Kidney (tissue), 14 donors: Measurements from ENCODE around the gene CLASP1. TPM values are rescaled to one million over a fixed set of nuclear protein-coding genes. Genes with fewer than 3 reads are reported as not detected.
"Not testable (repeated sequence)": the region's sequence is repeated elsewhere in the genome, so short reads cannot be mapped to it uniquely, and the experiment has no call there.

Source experiments
- DNase-seq, 5 donors: peaks; one replicate each; pipeline ENCODE4 v3.0.0-alpha.2; 2013 to 2020
- FAIRE-seq: peaks from 2 replicates; lab custom pipeline; 2012; peaks lifted over from hg19 to GRCh38; lab: Jason Lieb, UNC
- H3K27ac ChIP-seq, 2 donors: one replicate each; pipeline ENCODE4 v1.7.0; 2013; ENCODE audit warnings: low read depth in 2 of 2, low read length in 2 of 2, inconsistent platforms in 1 of 2
- H3K27me3 ChIP-seq: one replicate; pipeline ENCODE4 v1.7.1; 2013; ENCODE audit warnings: low read length, inconsistent platforms; ENCODE audit not compliant: control insufficient read depth, insufficient read depth
- H3K36me3 ChIP-seq, 3 donors: one replicate each; pipeline versions ENCODE4 v1.7.0 to v1.7.1; 2013; ENCODE audit warnings: low read length in 3 of 3, control low read depth in 1 of 3, inconsistent platforms in 1 of 3; ENCODE audit not compliant: insufficient read depth in 3 of 3, control insufficient read depth in 2 of 3
- H3K4me1 ChIP-seq, 3 donors: one replicate each; pipeline versions ENCODE4 v1.7.0 to v1.7.1; 2013; ENCODE audit warnings: low read length in 3 of 3, inconsistent platforms in 1 of 3, low read depth in 1 of 3; ENCODE audit not compliant: control insufficient read depth in 2 of 3, insufficient read depth in 2 of 3
- H3K4me3 ChIP-seq, 3 donors: one replicate each; pipeline versions ENCODE4 v1.7.0 to v1.8.1; 2013; ENCODE audit warnings: low read length in 3 of 3, control low read depth in 1 of 3, inconsistent platforms in 1 of 3
- H3K9ac ChIP-seq, 3 donors: one replicate each; pipeline versions ENCODE4 v1.7.0 to v1.7.1; 2013; ENCODE audit warnings: low read length in 3 of 3, control low read depth in 1 of 3, inconsistent platforms in 1 of 3
- H3K9me3 ChIP-seq, 3 donors: one replicate each; pipeline versions ENCODE4 v1.7.0 to v1.7.1; 2013; ENCODE audit warnings: low read length in 3 of 3, control low read depth in 1 of 3, inconsistent platforms in 1 of 3; ENCODE audit not compliant: control insufficient read depth in 2 of 3, insufficient read depth in 1 of 3
- intact Hi-C: fragments of 100-400 bp; cut with DNase I; formaldehyde crosslinking; loops from one replicate; pipeline ENCODE4 v1.11.1; 2022
- polyA plus RNA-seq: library from polyadenylated mRNA; stranded (reverse); fragments of 350-450 nt; fragmentation: Illumina TruSeq; extraction: RNeasy Lipid Tissue Mini Kit (QIAGEN cat#74804); gene quantifications from one replicate; pipeline ENCODE4 v1.2.3, GENCODE V29; 2014; ENCODE audit warnings: low read depth, low replicate concordance; ENCODE audit not compliant: insufficient read depth
- total RNA-seq: library from RNA; stranded (reverse); fragmentation: NEBNext Ultra II Directional; extraction: Animal tissue kit (Norgen Biotek cat#: 25700); gene quantifications from one replicate; pipeline ENCODE4 v1.2.1, GENCODE V29; 2021
- TF ChIP-seq, protein P1 (sequence below): IDR thresholded peaks from 3 replicates; pipeline ENCODE4 v1.5.1; 2012; ENCODE audit warnings: mild to moderate bottlenecking, moderate library complexity, borderline replicate concordance; ENCODE audit not compliant: insufficient read depth; ENCODE audit errors: extremely low read depth
- donor health status: control.
- donor health status: control.
- donor health status: control.
- donor health status: control.
- donor health status: control.
- donor health status: DM: yes; HTN: yes; CAD: no.
- donor health status: Normal renal cell carcinoma (clear cell type).

Gene CLASP1
- total and polyA plus RNA-seq, 2 donors from 2014 or later: 6.8 to 71.5 TPM

DNA sequence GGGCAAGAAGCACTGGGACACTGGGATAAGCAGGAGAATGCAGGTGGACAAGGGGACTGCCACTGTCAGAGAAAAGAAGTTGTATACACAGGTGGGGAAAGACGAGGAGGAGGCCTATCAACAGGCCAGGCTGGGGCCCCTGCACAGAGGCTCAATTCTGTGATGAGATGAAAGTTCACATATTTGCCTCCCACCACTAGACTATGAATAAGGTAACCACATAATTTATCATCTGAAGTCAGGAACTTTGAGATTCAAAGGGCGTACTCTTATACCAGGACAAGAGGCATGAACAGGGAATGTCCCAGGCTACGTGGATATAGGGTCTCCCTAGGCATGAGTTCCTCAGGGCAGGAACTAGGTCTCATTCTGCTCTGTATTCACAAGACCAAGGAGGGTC is 84.4 kb downstream of the CLASP1 start:
- Histone ChIP-seq H3K27ac (no peak overlapping the region), H3K9me3 (no peaks in the 10 kb centered on the region), H3K4me3 (no peak overlapping the region), H3K4me1 (peaks cover 4 to 27% (median 13%) of the 10 kb centered on the region in 3 donors), H3K36me3 (no peaks in the 10 kb centered on the region), H3K9ac (no peak overlapping the region), H3K27me3 (no peaks in the 10 kb centered on the region)
- DNase-seq (no peak), FAIRE-seq (no peak)
- intact Hi-C loops: no loop called here
- TF ChIP-seq, protein P1, sequence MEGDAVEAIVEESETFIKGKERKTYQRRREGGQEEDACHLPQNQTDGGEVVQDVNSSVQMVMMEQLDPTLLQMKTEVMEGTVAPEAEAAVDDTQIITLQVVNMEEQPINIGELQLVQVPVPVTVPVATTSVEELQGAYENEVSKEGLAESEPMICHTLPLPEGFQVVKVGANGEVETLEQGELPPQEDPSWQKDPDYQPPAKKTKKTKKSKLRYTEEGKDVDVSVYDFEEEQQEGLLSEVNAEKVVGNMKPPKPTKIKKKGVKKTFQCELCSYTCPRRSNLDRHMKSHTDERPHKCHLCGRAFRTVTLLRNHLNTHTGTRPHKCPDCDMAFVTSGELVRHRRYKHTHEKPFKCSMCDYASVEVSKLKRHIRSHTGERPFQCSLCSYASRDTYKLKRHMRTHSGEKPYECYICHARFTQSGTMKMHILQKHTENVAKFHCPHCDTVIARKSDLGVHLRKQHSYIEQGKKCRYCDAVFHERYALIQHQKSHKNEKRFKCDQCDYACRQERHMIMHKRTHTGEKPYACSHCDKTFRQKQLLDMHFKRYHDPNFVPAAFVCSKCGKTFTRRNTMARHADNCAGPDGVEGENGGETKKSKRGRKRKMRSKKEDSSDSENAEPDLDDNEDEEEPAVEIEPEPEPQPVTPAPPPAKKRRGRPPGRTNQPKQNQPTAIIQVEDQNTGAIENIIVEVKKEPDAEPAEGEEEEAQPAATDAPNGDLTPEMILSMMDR: no peak

DNA sequence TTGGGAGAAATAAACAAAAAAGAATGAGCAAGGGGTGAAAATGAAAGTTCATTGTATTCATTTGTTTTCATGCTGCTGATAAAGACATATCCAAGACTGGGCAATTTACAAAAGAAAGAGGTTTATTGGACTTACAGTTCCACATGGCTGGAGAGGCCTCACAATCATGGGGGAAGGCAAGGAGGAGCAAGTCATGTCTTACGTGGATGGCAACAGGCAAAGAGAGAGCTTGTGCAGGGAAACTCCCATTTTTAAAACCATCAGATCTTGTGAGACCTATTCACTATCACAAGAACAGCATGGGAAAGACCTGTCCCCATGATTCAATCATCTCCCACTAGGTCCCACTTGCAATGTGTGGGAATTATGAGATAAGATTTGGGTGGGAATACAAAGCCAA is 85.5 kb downstream of the CLASP1 start:
- H3K9me3 ChIP-seq, FAIRE-seq, H3K4me3 ChIP-seq, DNase-seq, H3K27ac ChIP-seq, intact Hi-C loops, H3K9ac ChIP-seq, H3K27me3 ChIP-seq, H3K36me3 ChIP-seq: not testable (repeated sequence)
- H3K4me1 ChIP-seq: peaks cover 4 to 27% (median 13%) of the 10 kb centered on the region in 3 donors

DNA sequence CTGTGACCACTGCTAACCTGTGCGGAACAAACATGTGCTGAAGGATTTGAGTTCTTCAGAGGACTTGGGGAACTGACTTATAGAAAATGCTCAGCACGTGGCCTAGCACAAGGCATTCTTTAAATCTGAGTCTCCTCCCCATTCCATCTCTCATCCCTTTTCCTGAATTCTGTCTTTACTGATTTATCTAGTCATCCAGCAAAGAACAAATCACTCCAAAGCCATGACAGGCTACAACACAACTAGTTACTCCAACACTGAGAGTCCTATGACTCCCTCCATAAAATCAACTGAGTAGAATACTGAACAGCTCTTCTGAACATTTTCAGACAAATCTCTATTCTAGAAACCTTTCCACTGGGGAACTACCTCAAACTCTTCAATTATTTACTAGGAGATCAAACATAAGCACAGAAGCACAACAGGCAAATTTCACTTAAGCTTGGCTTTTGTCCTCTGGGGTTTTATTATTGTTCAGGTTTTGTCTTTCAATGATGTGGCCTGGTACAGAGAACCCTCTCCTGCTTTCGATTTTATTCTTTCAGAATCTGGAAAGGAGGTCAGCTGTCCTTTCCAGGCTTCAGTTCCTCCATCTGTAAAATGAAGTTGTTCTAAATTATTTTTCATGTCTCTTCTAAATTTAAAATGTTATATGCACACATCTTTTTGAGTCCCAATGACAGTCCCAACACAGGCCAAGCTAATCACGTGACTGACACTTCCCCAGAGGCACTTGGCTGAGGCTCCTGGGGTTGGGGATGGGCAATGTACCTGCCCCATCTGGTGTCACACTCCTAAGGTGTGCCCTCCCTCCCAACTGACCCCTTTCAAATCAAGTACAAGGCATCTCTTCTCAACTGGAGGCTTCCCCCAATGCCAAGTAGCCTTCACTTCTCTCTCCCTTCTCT is 86.7 kb downstream of the CLASP1 start:
- intact Hi-C loops: no loop called here
- Histone ChIP-seq H3K4me3 (no peak overlapping the region), H3K27me3 (no peaks in the 10 kb centered on the region), H3K27ac (peak overlapping the region in 1 of 2 donors; percentile 12), H3K9ac (peak overlapping the region in 1 of 3 donors; percentile 10), H3K36me3 (no peaks in the 10 kb centered on the region), H3K4me1 (peaks cover 4 to 27% (median 13%) of the 10 kb centered on the region in 3 donors), H3K9me3 (no peaks in the 10 kb centered on the region)
- no peak for DNase-seq
- TF ChIP-seq, protein P1: no peak
- FAIRE-seq: no peak

DNA sequence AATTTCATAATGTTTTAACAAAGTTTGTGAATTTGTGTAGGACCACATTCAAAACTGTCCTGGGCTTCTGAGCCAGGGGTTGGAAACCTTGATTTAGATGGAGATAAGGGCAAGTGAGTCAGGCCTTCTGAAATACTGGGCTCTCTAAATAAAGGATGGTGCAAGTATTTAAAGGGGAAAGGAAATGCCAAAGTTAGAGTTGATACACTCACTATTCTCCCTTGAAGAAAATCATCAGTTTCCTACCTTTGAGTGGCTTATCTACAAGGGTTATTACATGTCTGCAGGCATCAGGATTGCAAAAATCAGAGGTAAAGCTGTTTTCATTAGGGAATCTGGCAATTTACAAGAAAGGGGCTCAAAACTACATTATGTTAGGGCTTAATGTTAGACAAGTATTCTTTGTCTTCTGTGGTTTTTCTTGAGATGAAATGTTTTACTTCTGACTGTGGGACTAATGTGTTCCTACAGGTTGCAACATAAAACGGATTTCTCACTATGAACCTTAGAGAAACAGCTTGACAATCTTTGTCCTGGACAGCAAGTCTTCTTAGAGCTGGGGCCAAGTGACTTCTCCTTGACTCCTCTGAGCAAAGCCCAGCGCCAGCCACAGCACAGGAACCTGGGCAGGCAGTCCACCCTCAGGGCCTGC is 87.5 kb downstream of the CLASP1 start:
- TF ChIP-seq, protein P1: no peak
- Histone ChIP-seq H3K36me3 (no peaks in the 10 kb centered on the region), H3K4me1 (peaks cover 4 to 27% (median 14%) of the 10 kb centered on the region in 3 donors), H3K9ac (no peak overlapping the region), H3K27ac (peak overlapping the region in 1 of 2 donors; percentile 12), H3K4me3 (no peak overlapping the region), H3K9me3 (no peaks in the 10 kb centered on the region), H3K27me3 (no peaks in the 10 kb centered on the region)
- no peak for DNase-seq
- intact Hi-C loops: no loop called here
- FAIRE-seq: no peak
